Sigmoid colon (tissue), 7 donors: Measurements from ENCODE around the gene UBE3B. TPM values are rescaled to one million over a fixed set of nuclear protein-coding genes. Genes with fewer than 3 reads are reported as not detected.

ENCODE experiments used
- DNase-seq: peaks from one replicate; pipeline ENCODE4 v3.0.0-alpha.2; 2019
- H3K27ac ChIP-seq, 4 donors: fragments of 200-600 bp; sonication (generic); one replicate each; pipeline ENCODE4 v1.5.1; 2016 to 2019; ENCODE audit warnings: mild to moderate bottlenecking in 1 of 4
- H3K27me3 ChIP-seq, 3 donors: fragments of 200-600 bp; sonication (generic); one replicate each; pipeline ENCODE4 v1.5.1; 2019; ENCODE audit warnings: mild to moderate bottlenecking in 1 of 3
- H3K36me3 ChIP-seq, 4 donors: fragments of 200-600 bp; sonication (generic); one replicate each; pipeline ENCODE4 v1.5.1; 2016 to 2019
- H3K4me1 ChIP-seq, 4 donors: fragments of 200-600 bp; sonication (generic); one replicate each; pipeline ENCODE4 v1.5.1; 2017 to 2019
- H3K4me3 ChIP-seq, 4 donors: fragments of 200-600 bp; sonication (generic); one replicate each; pipeline ENCODE4 v1.5.1; 2017 to 2019; ENCODE audit warnings: mild to moderate bottlenecking in 2 of 4, moderate library complexity in 1 of 4
- H3K9me3 ChIP-seq, 4 donors: fragments of 200-600 bp in 3 of 4; sonication (generic) in 3 of 4; one replicate each; pipeline versions ENCODE4 v1.5.1 to v1.6.1; 2013 to 2019
- EP300 ChIP-seq, 4 donors: sonication (generic); formaldehyde crosslinking; IDR thresholded peaks; one replicate each; pipeline ENCODE4 v1.6.1; 2017; ENCODE audit warnings: antibody characterized with exemption in 4 of 4
- POLR2A ChIP-seq, 2 donors: fragments of 450-650 bp; IDR thresholded peaks; one replicate each; pipeline ENCODE4 v1.6.1; 2016; ENCODE audit warnings: antibody characterized with exemption in 2 of 2, mild to moderate bottlenecking in 2 of 2, moderate library complexity in 2 of 2
- POLR2AphosphoS5 ChIP-seq, 4 donors: sonication (generic); formaldehyde crosslinking; IDR thresholded peaks; one replicate each; pipeline ENCODE4 v1.6.1; 2017; ENCODE audit warnings: antibody characterized with exemption in 4 of 4
- WGBS, 2 donors: extraction: QIAGEN DNeasy Blood & Tissue Kit; methylation state at CpG; one replicate each; pipeline ENCODE4 v1.1.7; 2013; 5-methylcytosine and 5-hydroxymethylcytosine counted together
- intact Hi-C: fragments of 100-400 bp; cut with DNase I; formaldehyde crosslinking; loops from one replicate; pipeline ENCODE4 v1.15.1; 2023
- polyA plus RNA-seq, 3 donors: library from polyadenylated mRNA; stranded (reverse); fragments of 200-250 nt; gene quantifications; one replicate each; pipeline ENCODE4 v1.2.3, GENCODE V29; 2013
- total RNA-seq, 4 donors: library from RNA; depleted of rRNA; stranded (reverse); fragments of >200 nt; gene quantifications; one replicate each; pipeline ENCODE4 v1.1.0, GENCODE V29; 2016
- TF ChIP-seq, protein P1 (sequence below), 4 experiments: fragments of 450-650 bp in 3 of 4; fragments of 200-600 bp in 1 of 4; IDR thresholded peaks; one replicate each; pipeline ENCODE4 v1.5.1; 2016 to 2019; ENCODE audit warnings: antibody characterized with exemption in 4 of 4, mild to moderate bottlenecking in 3 of 4, moderate library complexity in 2 of 4
- donor health status: healthy with polysubstance abuse.
- donor health status: Bipolar disorder and iron deficiency.
- donor health status: healthy.

The UBE3B gene
- total and polyA plus RNA-seq, 7 donors: 15.3 to 67.7 (median 48.4) TPM

DNA sequence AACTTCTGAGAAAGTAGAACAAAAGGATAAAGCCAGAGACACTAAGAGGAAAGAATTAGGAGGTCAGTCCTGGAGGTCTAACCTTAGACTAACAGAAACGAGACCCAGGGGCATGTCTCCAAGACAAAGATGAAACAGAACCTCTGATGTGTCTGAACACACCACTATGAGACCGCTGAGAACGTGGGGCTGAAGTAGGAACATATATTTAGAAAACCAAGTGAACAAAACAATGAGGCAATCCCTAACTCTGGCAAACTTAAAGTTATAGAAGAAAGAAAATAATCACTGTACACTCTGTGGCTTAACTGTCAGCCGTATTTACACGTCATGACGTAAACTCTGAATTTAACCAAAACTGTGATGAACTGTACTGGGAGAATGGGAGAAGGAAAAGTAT is 18.2 kb upstream of the UBE3B start:
- intact Hi-C loops: no loop called here
- H3K4me3 ChIP-seq: no peak overlapping the region
- H3K27ac ChIP-seq: peak overlapping the region; percentile 92 to 98 (median 96)
- no peaks in the 10 kb centered on the region for H3K9me3 ChIP-seq
- no peaks in the 10 kb centered on the region for H3K27me3 ChIP-seq
- DNase-seq: no peak
- peaks cover 0 to 40% (median 31%) of the 10 kb centered on the region in 4 donors for H3K36me3 ChIP-seq
- WGBS, 2 donors: 79 to 84% methylated on average over 6 of the region's 6 CpGs
- TF ChIP-seq POLR2A (IDR thresholded peaks at IDR 0.05) (no peak), POLR2AphosphoS5 (IDR thresholded peaks at IDR 0.05) (peak in 3 of 4 donors; percentile 7 to 29 (median 11))
- H3K4me1 ChIP-seq: peaks cover 0 to 98% (median 90%) of the 10 kb centered on the region in 4 donors

DNA sequence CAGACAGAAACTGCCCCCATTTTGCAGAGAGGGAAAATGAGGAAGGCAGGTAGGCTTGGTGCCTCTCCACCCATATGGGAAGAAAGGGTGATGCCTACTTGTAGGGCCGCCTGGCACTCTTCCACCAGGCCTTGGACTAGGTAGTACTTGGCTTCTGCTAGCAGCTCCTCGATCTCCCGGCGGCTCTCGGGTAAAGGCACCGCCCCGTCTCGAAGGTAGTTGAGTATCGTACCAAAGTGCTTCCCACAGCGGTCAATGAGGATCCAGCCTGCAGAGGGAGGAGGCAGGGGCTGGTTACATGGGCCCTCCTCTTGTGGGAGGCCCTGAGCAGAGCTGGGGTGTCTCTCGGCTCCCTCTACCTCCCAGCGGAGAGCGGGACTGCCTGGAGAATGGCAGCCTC is 16.9 kb upstream of the UBE3B start:
- 93 to 95% methylated on average over 13 of the region's 13 CpGs for WGBS, 2 donors
- no peak for TF ChIP-seq POLR2A (IDR thresholded peaks at IDR 0.05)
- TF ChIP-seq, protein P1, sequence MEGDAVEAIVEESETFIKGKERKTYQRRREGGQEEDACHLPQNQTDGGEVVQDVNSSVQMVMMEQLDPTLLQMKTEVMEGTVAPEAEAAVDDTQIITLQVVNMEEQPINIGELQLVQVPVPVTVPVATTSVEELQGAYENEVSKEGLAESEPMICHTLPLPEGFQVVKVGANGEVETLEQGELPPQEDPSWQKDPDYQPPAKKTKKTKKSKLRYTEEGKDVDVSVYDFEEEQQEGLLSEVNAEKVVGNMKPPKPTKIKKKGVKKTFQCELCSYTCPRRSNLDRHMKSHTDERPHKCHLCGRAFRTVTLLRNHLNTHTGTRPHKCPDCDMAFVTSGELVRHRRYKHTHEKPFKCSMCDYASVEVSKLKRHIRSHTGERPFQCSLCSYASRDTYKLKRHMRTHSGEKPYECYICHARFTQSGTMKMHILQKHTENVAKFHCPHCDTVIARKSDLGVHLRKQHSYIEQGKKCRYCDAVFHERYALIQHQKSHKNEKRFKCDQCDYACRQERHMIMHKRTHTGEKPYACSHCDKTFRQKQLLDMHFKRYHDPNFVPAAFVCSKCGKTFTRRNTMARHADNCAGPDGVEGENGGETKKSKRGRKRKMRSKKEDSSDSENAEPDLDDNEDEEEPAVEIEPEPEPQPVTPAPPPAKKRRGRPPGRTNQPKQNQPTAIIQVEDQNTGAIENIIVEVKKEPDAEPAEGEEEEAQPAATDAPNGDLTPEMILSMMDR (IDR thresholded peaks at IDR 0.05): no peak
- Histone ChIP-seq H3K36me3 (peaks cover 0 to 27% (median 20%) of the 10 kb centered on the region in 4 donors), H3K4me3 (no peak overlapping the region), H3K4me1 (peaks cover 0 to 100% (median 96%) of the 10 kb centered on the region in 4 donors), H3K9me3 (no peaks in the 10 kb centered on the region), H3K27me3 (no peaks in the 10 kb centered on the region), H3K27ac (peak overlapping the region; percentile 92 to 98 (median 96))
- no peak for DNase-seq
- intact Hi-C loops: loop anchor here (5.0 kb wide), 1 partner anchor 348 kb away; no protein-coding TSS in a partner anchor

DNA sequence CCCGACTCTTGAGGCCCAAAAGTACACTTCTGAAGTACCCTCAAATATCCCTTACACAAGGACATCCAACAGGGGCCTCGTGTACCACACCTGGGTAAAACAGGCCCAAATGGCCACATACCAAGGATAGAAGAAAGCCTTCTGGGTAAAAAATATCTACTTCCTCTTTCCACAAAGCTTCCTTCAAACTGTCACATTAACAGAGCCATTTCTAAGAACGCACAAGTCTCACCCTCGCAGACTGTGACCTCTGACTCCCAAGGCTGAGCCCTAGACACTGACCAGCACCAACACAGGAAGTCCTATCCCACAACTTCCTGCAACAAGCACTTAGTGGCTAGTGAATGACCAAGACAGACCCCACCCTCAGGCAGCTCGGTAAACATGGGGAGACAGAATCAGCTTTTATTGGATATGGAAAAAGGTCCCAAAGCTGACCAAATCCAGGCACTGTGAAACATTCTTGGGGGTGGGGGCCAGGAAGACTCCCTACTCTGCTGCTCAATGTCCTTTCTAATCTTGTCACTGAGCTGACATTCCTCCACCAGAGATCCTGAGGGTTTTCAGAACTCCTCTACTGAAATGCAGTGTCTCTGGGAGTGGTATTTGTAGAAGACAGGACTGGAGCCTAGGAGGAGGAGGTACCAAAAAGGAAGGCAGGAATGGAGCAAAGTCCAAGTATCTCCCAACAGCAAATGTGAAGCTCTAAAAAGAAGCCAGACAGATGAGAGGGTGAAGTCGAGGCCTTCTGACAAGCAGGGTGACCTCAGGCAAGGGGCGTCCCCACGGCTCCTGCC is 16.2 kb upstream of the UBE3B start:
- intact Hi-C loops: loop anchor here (5.0 kb wide), 1 partner anchor 349 kb away; no protein-coding TSS in a partner anchor
- 21 to 52% methylated on average over 8 of the region's 8 CpGs for WGBS, 2 donors

DNA sequence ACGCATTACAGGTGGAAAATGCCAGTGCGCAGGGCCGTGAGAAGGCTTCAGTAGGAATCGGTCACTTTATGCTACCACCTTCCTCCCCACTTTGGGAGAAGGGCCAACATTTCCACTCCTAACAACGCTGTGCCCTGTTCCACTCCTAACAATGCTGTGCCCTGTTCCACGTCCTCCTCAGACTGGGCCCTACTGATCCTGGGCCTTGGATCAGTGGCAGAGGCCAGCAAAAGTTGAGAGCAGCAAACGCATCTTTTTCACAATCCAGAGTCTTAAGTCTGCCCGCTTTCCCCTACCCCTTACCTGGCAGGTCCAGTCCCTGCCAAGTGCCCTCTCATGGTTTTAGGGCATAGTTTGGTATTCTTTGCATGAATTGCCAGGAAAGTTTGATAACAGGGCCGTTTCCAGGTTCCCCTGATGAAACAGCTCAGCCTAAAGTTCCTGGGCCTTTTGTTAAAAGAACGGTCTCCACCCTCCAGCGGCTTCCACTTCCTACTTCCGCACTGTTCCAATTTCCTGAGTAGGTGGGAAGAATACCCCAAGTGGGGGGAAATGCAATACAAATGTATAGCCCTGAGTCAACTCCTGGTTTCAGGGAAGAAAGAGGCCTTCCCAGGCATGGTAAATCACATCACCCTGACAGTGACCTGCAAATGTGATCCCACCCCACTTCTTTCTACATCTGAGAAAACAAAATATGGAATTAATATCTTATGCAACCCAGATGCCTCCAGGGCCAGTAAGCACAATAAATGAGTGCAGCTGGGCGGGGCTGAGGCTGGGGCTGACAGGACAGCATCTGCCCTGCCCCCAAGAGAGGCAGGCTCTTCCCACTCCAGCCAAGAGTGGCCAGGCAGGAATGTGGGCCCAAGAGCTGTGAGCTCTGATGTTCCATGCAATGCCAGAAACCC is 15.3 kb upstream of the UBE3B start:
- H3K27me3 ChIP-seq: no peaks in the 10 kb centered on the region
- peak overlapping the region; percentile 92 to 98 (median 96) for H3K27ac ChIP-seq
- peaks cover 0 to 100% (median 99%) of the 10 kb centered on the region in 4 donors for H3K4me1 ChIP-seq
- intact Hi-C loops: loop anchor here (5.0 kb wide), 1 partner anchor 350 kb away; no protein-coding TSS in a partner anchor
- WGBS, 2 donors: 38 to 70% methylated on average over 13 of the region's 13 CpGs
- peak; percentile 96 for DNase-seq
- TF ChIP-seq EP300 (IDR thresholded peaks at IDR 0.05) (peak in 2 of 4 donors; percentile 49 to 87), POLR2AphosphoS5 (IDR thresholded peaks at IDR 0.05) (peak; percentile 43 to 80 (median 68)), POLR2A (IDR thresholded peaks at IDR 0.05) (no peak)
- TF ChIP-seq, protein P1 (IDR thresholded peaks at IDR 0.05): no peak
- H3K4me3 ChIP-seq: peak overlapping the region in 2 of 4 donors; percentile 13 to 24
- H3K9me3 ChIP-seq: no peaks in the 10 kb centered on the region
- H3K36me3 ChIP-seq: peaks cover 0 to 16% (median 8%) of the 10 kb centered on the region in 4 donors

More for the DNA sequence above, 16.2 kb upstream of the UBE3B start:
- DNase-seq: no peak
- H3K4me3 ChIP-seq: no peak overlapping the region
- peaks cover 0 to 20% (median 14%) of the 10 kb centered on the region in 4 donors for H3K36me3 ChIP-seq
- TF ChIP-seq POLR2AphosphoS5 (IDR thresholded peaks at IDR 0.05) (peak in 1 of 4 donors; percentile 27), EP300 (IDR thresholded peaks at IDR 0.05) (no peak)
- H3K9me3 ChIP-seq: no peaks in the 10 kb centered on the region
- peak overlapping the region; percentile 92 to 98 (median 96) for H3K27ac ChIP-seq
- peaks cover 0 to 100% (median 97%) of the 10 kb centered on the region in 4 donors for H3K4me1 ChIP-seq
- H3K27me3 ChIP-seq: no peaks in the 10 kb centered on the region

DNA sequence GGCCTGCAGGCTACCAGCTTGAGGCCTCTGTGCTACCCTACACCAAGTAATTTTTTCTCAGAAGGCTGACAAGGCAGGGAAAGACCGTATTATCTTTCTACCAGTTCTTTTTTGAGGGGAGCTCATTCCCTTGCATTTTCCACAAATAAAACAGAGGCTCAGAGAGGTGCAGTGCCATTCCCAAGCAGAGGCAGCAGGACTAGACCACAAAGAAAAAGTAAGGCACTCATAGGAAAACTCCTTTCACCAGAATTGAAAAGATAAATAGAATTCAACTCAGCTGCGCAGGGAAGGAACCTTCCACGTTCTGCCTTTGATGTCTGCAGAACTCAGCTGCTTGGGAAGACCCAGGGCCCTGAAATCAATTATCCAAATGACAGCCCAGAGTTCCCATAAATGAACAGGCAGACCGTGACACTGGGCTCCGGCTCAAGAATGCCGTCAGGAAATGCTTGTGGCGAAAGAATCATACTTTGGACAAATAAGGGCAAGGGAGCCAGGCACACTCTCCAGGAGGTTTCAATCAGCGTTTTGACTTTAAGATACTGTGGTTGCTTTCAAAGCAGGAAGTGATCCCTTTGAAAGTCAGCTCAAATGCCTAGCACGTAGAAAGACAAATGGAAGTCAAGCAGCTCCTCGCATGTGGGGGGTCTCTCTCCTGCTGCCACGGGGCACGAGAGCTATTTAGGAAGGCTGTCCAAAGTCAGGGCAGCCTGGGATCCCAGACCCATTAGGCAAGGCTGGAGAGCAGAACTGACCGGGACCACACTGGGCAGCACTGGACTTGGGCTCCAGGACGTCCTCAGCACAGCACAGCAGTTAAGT is 14.4 kb upstream of the UBE3B start:
- Histone ChIP-seq H3K4me1 (peaks cover 0 to 100% (median 99%) of the 10 kb centered on the region in 4 donors), H3K4me3 (peak overlapping the region in 3 of 4 donors; percentile 24 to 33 (median 24)), H3K27ac (peak overlapping the region; percentile 92 to 98 (median 96)), H3K9me3 (no peaks in the 10 kb centered on the region), H3K36me3 (peaks cover 0 to 14% (median 8%) of the 10 kb centered on the region in 4 donors), H3K27me3 (no peaks in the 10 kb centered on the region)
- peak; percentile 82 to 93 (median 91) for TF ChIP-seq POLR2AphosphoS5 (IDR thresholded peaks at IDR 0.05)
- TF ChIP-seq, protein P1 (IDR thresholded peaks at IDR 0.05): no peak
- TF ChIP-seq EP300 (IDR thresholded peaks at IDR 0.05): peak; percentile 93 to 98 (median 95)
- DNase-seq: peak; percentile 97
- intact Hi-C loops: loop anchor here (5.0 kb wide), 1 partner anchor 351 kb away; no protein-coding TSS in a partner anchor
- 44 to 65% methylated on average over 14 of the region's 14 CpGs for WGBS, 2 donors
